ENCODE data around the gene DGKI. TPM values are rescaled to one million over a fixed set of nuclear protein-coding genes. Genes with fewer than 3 reads are reported as not detected.

DGKI gene
- total and polyA plus RNA-seq, 2 donors (not counting 1 experiment from before 2014, with no cell fraction given): 0.74 to 2.1 TPM

DNA sequence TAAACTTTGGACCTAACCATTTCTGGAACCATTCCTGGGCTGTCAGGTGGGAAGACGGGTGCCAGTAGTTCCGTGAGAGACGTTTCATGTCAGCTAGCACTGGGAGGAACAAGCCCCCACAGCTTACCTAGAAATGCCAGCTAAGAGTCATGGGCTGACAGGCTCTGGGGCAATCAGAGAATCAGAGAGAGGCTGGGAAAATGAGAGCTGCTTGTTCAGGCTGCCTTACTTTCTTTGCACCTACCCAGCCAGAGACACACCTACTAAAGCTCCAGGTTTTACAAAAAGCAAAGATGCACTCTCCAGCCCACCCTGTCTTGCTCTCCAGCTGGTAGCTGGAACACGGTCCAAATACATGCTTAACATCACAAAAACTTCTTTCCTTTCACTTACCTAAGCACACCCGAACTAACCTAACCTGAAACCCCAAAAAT, 503.9 kb downstream of the DGKI start:
- Histone ChIP-seq H3K27ac (ENCODE audit: insufficient read depth, low read length) (no peak overlapping the region), H3K4me3 (replicated peaks in 1 of 4; ENCODE audit: control extremely low read depth in 1 of 4, insufficient read depth in 1 of 4, low read depth in 3 of 4, low read length in 4 of 4) (peak overlapping the region; percentile 64 to 77 (median 72))

GRCh38 chr7:137342265-137342664, 504.5 kb downstream of the DGKI start:
- no peaks in the 10 kb centered on the region for H3K36me3 ChIP-seq (ENCODE audit: control insufficient read depth, insufficient read depth, low read length)
- peak overlapping the region; percentile 76 for H2AFZ ChIP-seq (ENCODE audit: low read length)
- H3K4me3 ChIP-seq (replicated peaks in 1 of 4; ENCODE audit: control extremely low read depth in 1 of 4, insufficient read depth in 1 of 4, low read depth in 3 of 4, low read length in 4 of 4): peak overlapping the region; percentile 64 to 77 (median 72)
- no peak for TF ChIP-seq CTCF (conservative IDR thresholded peaks at IDR 0.05 in 1 of 2, IDR thresholded peaks at IDR 0.05 in 1 of 2; ENCODE audit: low read depth in 1 of 2, low read length in 2 of 2)
- TF ChIP-seq EZH2 (IDR thresholded peaks at IDR 0.05; ENCODE audit: low read length, missing control alignments): no peak
- H3K27me3 ChIP-seq (ENCODE audit: control insufficient read depth, insufficient read depth, low read length): no peaks in the 10 kb centered on the region
- H3K9me3 ChIP-seq (ENCODE audit: control insufficient read depth, insufficient read depth, low read depth, low read length): no peaks in the 10 kb centered on the region
- peak; percentile 49 to 51 for DNase-seq (ENCODE audit: low read depth in 2 of 2)
- no peaks in the 10 kb centered on the region for H4K20me1 ChIP-seq (ENCODE audit: control insufficient read depth, extremely low read depth, insufficient read depth, low read length)
- H3K9ac ChIP-seq (ENCODE audit: insufficient read depth, low read length): no peak overlapping the region
- H3K27ac ChIP-seq (ENCODE audit: insufficient read depth, low read length): no peak overlapping the region
- no peaks in the 10 kb centered on the region for H3K4me1 ChIP-seq (ENCODE audit: control insufficient read depth, extremely low read depth, insufficient read depth, low read length)
- peak overlapping the region; percentile 97 for H3K4me2 ChIP-seq (ENCODE audit: extremely low read depth, insufficient read depth, low read length)
- no peaks in the 10 kb centered on the region for H3K79me2 ChIP-seq (ENCODE audit: control insufficient read depth, insufficient read depth, low read length)

More for the DNA sequence above, 503.9 kb downstream of the DGKI start:
- Histone ChIP-seq H3K79me2 (ENCODE audit: control insufficient read depth, insufficient read depth, low read length) (no peaks in the 10 kb centered on the region), H3K9ac (ENCODE audit: insufficient read depth, low read length) (no peak overlapping the region), H3K27me3 (ENCODE audit: control insufficient read depth, insufficient read depth, low read length) (no peaks in the 10 kb centered on the region), H3K4me1 (ENCODE audit: control insufficient read depth, extremely low read depth, insufficient read depth, low read length) (no peaks in the 10 kb centered on the region), H3K9me3 (ENCODE audit: control insufficient read depth, insufficient read depth, low read depth, low read length) (no peaks in the 10 kb centered on the region), H4K20me1 (ENCODE audit: control insufficient read depth, extremely low read depth, insufficient read depth, low read length) (no peaks in the 10 kb centered on the region), H3K36me3 (ENCODE audit: control insufficient read depth, insufficient read depth, low read length) (no peaks in the 10 kb centered on the region), H3K4me2 (ENCODE audit: extremely low read depth, insufficient read depth, low read length) (peak overlapping the region; percentile 97), H2AFZ (ENCODE audit: low read length) (peak overlapping the region; percentile 96)
- TF ChIP-seq CTCF (conservative IDR thresholded peaks at IDR 0.05 in 1 of 2, IDR thresholded peaks at IDR 0.05 in 1 of 2; ENCODE audit: low read depth in 1 of 2, low read length in 2 of 2): no peak
- no peak for TF ChIP-seq EZH2 (IDR thresholded peaks at IDR 0.05; ENCODE audit: low read length, missing control alignments)
- DNase-seq (ENCODE audit: low read depth in 2 of 2): peak in 1 of 2 donors; percentile 6

DNA sequence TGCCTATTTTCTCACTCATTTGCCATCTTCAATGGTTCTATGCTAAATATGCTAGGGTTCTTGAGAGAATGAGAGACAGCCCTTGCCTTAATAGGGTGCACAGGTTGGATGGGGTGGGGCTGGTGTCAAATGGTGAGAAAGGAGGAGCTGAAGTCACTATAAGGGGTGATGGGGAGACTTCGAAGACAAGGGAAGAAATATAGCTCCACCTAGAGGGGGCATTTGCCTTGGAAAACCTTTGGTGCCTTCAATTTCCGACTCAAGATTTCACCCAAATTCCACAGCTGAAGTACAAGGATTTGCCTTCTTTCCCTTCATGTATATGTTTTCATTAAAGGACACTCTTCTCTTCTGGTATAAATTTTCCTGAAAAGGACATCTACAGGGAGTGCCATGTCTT, 508.9 kb downstream of the DGKI start:
- no peak overlapping the region for H3K4me2 ChIP-seq (ENCODE audit: extremely low read depth, insufficient read depth, low read length)
- H3K9me3 ChIP-seq (ENCODE audit: control insufficient read depth, insufficient read depth, low read depth, low read length): no peaks in the 10 kb centered on the region
- DNase-seq (ENCODE audit: low read depth in 2 of 2): no peak
- no peaks in the 10 kb centered on the region for H3K27me3 ChIP-seq (ENCODE audit: control insufficient read depth, insufficient read depth, low read length)
- no peak overlapping the region for H3K4me3 ChIP-seq (replicated peaks in 1 of 4; ENCODE audit: control extremely low read depth in 1 of 4, insufficient read depth in 1 of 4, low read depth in 3 of 4, low read length in 4 of 4)
- H3K79me2 ChIP-seq (ENCODE audit: control insufficient read depth, insufficient read depth, low read length): no peaks in the 10 kb centered on the region
- H4K20me1 ChIP-seq (ENCODE audit: control insufficient read depth, extremely low read depth, insufficient read depth, low read length): no peaks in the 10 kb centered on the region
- H3K27ac ChIP-seq (ENCODE audit: insufficient read depth, low read length): no peak overlapping the region
- H3K9ac ChIP-seq (ENCODE audit: insufficient read depth, low read length): no peak overlapping the region
- no peaks in the 10 kb centered on the region for H3K4me1 ChIP-seq (ENCODE audit: control insufficient read depth, extremely low read depth, insufficient read depth, low read length)
- no peak overlapping the region for H2AFZ ChIP-seq (ENCODE audit: low read length)
- TF ChIP-seq CTCF (conservative IDR thresholded peaks at IDR 0.05 in 1 of 2, IDR thresholded peaks at IDR 0.05 in 1 of 2; ENCODE audit: low read depth in 1 of 2, low read length in 2 of 2) (peak in 1 of 2 donors; percentile 25), EZH2 (IDR thresholded peaks at IDR 0.05; ENCODE audit: low read length, missing control alignments) (no peak)
- no peaks in the 10 kb centered on the region for H3K36me3 ChIP-seq (ENCODE audit: control insufficient read depth, insufficient read depth, low read length)
